Right lobe of liver (tissue), 4 donors: Measurements from ENCODE around the gene SPRED2.

Source experiments
- CTCF ChIP-seq, 4 donors: fragments of 200-600 bp in 3 of 4; fragments of 450-650 bp in 1 of 4; IDR thresholded peaks; one replicate each; pipeline versions ENCODE4 v1.5.1 to v1.8.0; 2016 to 2022; ENCODE audit warnings: antibody characterized with exemption in 4 of 4, mild to moderate bottlenecking in 2 of 4
- POLR2A ChIP-seq: fragments of 450-650 bp; IDR thresholded peaks from one replicate; pipeline ENCODE4 v1.6.1; 2017; ENCODE audit warnings: antibody characterized with exemption, mild to moderate bottlenecking
- donor health status: DM: no; HTN: no; CAD: no.
- donor health status: DM: no; HTN: no; CAD: no.
- donor health status: DM: no; HTN: yes; CAD: no.

- TF ChIP-seq CTCF (IDR thresholded peaks at IDR 0.05) (no peak), POLR2A (no peak)
Observed at GRCh38 chr2:65340898-65341681, 91.3 kb downstream of the SPRED2 start.
